Hematopoietic multipotent progenitor cell (in vitro differentiated cells): ENCODE data around the gene PRMT7. TPM values are rescaled to one million over a fixed set of nuclear protein-coding genes. Genes with fewer than 3 reads are reported as not detected.

Experiments
- DNase-seq, 3 donors: peaks; one replicate each; pipeline ENCODE4 v3.0.0-alpha.2; 2011 to 2015; ENCODE audit warnings: low read depth in 2 of 3, low spot score in 2 of 3
- total RNA-seq: library from RNA; depleted of rRNA; stranded (reverse); fragments of >200 nt; gene quantifications from one replicate; pipeline ENCODE4 v1.2.3, GENCODE V29; 2012

The PRMT7 gene
- total RNA-seq, 1 donor: 85.9 TPM

DNA sequence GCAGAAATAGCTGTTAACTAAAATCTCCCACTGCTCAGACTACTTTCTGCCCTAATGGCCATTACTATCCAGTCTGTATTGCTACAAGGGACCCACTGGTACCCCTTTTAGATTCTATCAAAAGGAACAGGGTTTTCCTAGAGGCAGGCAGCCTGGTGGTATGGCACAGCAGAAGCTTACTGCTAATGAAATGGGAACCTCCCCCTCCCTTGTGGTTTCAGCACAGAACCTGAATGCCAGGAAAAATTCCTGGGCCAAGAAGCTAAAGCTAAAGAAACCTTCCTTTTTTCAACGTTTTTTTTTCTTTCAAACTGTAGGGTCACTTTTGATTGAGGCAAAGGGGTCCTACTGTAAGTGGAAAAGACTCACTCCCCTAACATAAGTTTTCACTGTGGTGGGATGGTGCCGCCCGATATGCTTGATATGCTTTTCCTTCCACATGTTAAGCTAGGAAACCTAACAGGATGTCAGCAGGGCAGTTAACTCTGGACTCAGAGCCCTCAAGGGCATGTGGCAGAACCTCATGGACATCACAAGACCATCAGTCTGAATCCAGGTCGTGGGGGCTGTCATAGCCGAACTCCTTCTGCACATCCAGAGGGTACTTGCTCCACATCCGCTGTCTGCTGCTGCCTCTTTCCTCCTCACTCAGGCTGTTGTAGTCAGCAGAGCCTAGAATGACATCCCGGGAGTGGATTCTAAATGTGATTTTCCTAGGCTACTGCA lies 9.9 kb upstream of the PRMT7 start:
- DNase-seq: no peak

GRCh38 chr16:68306633-68307032 lies 4.2 kb upstream of the PRMT7 start:
- DNase-seq: no peak

- no peak for DNase-seq
These were observed 1.0 kb upstream of the PRMT7 start for GRCh38 chr16:68309799-68310198.

- DNase-seq: no peak
These were observed 414 bp upstream of the PRMT7 start for GRCh38 chr16:68310437-68310773.

GRCh38 chr16:68313116-68313515 lies 2.3 kb downstream of the PRMT7 start:
- no peak for DNase-seq

GRCh38 chr16:68319185-68319908 lies 8.5 kb downstream of the PRMT7 start:
- DNase-seq: no peak

DNA sequence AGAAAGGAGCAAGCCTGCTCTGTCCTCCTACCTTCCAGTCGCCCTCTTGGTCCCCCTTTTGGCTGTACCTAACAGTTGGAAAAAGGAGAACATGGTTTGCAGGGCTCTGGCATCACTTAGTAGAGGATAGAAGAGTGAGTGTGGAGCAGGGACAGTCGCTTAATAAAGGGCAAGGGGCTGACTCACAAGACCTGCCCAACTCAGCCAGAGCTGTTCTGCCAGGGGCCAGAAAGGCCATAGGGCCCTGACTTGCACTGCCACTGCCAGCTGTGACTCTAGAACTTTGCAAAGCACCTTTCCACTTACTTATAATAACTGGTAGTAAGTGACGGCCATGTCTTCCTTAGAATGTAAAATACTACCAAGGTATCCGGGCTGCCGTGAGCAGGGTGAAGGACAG lies 13.5 kb downstream of the PRMT7 start:
- no peak for DNase-seq

DNA sequence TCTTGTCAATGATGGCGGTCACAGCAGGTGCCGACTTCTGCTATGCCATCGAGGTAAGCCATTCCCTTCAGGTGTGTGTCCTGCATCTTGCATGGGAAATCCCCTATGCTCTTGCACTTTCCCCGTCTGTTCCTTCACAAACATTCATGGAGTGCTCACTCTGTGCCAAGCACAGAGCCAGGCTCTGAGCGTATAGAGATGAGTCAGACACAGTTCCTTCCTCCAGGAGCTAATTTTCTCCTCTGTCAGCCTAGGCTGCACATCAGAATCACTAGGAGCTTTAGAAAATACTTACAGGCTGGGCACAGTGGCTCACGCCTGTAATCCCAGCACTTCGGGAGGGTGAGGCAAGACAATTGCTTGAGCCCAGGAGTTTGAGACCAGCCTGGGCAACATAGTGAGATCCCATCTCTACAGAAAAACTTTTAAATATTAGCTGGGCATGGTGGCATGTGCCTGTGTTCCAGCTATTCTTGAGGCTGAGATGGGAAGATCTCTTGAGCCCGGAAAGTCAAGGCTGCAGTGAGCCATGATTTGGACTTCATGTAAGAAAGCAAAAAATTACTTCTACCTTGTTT lies 14.1 kb downstream of the PRMT7 start:
- DNase-seq: no peak

GRCh38 chr16:68328151-68328859 lies 17.5 kb downstream of the PRMT7 start:
- DNase-seq: peak; percentile 65 to 90 (median 83)

GRCh38 chr16:68328860-68329390 lies 18.1 kb downstream of the PRMT7 start:
- no peak for DNase-seq

- DNase-seq: no peak
These were observed 21.1 kb downstream of the PRMT7 start for GRCh38 chr16:68331879-68332410.

DNA sequence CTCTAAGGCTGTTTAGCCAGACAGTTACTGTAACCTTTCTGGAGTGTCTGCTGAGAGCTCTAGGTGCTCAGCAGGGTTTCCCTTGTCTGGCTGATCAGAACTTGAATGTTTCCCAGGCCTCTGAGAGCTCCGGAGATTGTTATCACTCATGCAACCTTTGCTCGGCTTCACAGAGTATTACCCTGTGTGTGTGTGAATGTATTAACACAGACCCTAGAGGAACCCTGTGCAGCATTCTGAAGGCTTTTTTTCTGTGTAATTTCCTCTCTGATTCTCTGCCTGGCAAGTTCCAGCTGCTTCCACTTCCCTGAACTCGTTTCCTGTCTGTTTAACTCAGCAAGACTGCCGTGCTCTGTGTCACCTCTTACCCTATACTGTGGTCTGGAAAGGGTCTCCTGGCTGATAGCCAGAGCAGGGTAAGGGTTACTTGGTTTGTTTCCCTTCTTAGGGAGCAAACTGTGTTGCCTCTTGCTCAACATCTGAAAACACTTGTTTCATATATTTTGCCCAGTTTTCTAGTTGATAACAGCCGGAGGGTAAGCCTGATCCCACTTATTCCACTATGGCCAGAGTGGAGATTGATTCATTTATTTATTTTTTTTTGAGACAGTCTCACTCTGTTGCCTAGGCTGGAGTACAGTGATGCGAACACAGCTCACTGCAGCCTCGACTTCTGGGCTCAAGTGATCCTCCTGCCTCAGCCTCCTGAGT lies 21.7 kb downstream of the PRMT7 start:
- peak in 2 of 3 donors; percentile 78 to 92 for DNase-seq

DNA sequence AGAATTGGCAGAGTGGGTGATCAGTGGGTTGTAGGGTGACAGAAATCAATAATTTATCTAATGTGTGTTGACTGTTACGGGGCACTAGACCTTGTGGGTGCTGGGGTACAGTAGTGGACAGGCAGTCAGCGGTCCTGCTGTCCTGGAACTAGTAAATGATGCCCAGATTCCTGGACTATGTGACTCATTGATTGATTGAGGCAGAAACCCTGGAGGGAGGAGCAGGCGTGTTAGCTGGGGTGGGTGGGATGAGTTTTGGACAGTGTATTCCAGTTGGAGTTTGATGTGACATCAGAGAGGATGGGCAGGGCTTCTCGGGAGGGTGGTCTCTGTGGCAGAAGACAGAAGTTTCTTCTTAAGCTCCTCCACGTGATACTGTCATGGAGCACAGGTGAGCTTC lies 24.4 kb downstream of the PRMT7 start:
- DNase-seq: no peak

DNA sequence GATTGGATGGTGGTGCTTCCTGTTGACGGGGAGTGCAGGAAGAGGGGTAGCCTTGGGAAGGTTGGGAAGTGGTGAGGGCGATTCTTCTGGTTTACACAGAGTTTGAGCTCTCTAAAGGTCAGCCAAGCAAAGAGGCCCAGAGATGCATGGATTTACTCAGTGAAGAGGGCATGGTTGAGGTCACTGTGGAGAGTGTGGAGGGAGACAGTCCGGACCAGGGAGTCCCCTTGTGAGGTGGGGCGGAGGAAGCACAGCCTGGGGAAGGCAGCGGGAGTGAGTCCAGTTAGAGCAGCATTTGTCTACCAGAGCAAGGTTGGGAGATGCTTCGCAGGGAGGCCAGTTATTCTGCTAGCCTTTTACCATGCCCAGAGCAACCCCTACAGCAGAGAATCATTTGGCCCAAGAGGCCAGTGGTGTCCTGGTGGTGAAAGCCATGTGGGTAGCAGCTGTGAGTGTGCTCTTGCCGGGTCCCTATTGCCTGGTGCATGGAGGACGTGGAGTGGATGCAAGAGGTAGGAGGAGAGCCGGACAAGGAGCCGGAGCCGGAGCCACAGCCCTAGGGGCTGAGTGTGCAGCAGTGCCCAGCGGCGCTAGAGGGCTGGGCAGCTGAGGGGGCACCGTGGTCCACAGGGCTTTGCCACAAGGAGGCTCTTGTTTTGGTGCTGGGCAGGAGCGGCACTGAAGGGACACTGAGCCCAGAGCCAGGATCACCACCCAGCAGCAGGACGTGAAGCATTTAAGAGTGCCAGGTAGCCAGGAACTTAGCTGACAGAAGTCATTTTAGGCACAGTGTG lies 27.7 kb downstream of the PRMT7 start:
- DNase-seq: no peak

DNA sequence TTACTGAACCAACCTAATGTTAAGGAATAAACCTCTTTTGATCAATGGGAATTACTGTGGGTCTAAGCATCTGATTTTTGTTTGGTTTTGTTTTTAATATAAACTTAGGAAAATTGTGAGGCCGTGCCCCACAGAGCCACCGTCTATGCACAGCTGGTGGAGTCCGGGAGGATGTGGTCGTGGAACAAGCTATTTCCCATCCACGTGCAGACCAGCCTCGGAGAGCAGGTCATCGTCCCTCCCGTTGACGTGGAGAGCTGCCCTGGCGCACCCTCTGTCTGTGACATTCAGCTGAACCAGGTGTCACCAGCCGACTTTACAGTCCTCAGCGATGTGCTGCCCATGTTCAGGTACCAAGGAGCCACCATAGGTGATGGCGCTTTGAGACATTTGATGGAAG lies 28.4 kb downstream of the PRMT7 start:
- no peak for DNase-seq

GRCh38 chr16:68342620-68343019 lies 31.8 kb downstream of the PRMT7 start:
- DNase-seq: no peak

DNA sequence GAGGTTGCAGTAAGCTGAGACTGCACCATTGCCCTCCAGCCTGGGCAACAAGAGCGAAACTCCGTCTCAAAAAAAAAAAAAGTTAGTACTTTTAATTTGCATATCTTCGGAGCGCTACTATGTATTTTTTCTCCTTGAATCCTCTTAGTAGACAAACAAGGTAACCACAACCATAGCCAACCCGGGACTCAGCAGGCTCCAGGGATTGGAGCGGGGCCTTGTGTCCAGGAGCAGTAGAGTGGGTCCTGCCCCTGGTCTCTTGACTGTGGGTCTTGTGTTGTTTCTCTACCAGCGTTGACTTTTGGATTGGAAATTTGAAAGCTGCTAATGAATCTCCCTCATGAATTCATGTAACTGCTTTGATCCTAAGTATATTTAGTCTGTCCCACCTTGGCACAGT lies 32.3 kb downstream of the PRMT7 start:
- DNase-seq: no peak

- DNase-seq: no peak
These were observed 33.4 kb downstream of the PRMT7 start for GRCh38 chr16:68344252-68344651.

DNA sequence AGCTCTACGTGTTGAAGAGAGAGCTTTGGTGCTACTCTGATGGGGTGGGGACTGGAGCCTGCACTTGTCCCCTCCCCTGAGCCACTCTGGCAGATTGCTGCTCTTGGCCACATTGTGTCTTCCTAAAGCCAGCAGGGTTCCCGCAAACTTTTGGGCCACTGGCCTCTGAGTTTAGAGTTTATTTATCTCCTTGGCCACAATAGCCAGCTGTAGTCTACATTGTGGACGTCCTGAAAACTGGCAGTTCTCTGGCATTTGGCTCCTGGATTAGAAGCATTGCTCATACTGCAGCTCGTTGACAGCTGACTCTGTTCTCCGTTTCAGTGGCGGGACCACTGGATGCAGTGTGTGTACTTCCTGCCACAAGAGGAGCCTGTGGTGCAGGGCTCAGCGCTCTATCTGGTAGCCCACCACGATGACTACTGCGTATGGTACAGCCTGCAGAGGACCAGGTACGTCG lies 34.6 kb downstream of the PRMT7 start:
- DNase-seq: no peak
